CD14-positive monocyte (primary cell): Measurements from ENCODE around the gene ANO4. TPM values are rescaled to one million over a fixed set of nuclear protein-coding genes. Genes with fewer than 3 reads are reported as not detected.

ENCODE experiments used
- DNase-seq, 3 donors: peaks; one replicate each; pipeline ENCODE4 v3.0.0-alpha.2; 2011 to 2022
- H2AFZ ChIP-seq: 2 replicates; pipeline ENCODE4 v1.6.0; 2012; ENCODE audit warnings: mild to moderate bottlenecking, low read depth, low read length, inconsistent platforms; ENCODE audit not compliant: insufficient read depth, poor library complexity, severe bottlenecking
- H3K27ac ChIP-seq, 2 donors: 1 replicate in 1 of 2; 2 replicates in 1 of 2; pipeline ENCODE4 v1.5.1; 2012 to 2013; ENCODE audit warnings: low read length in 2 of 2, control low read depth in 1 of 2, inconsistent platforms in 1 of 2, low read depth in 1 of 2, mild to moderate bottlenecking in 1 of 2
- H3K27me3 ChIP-seq, 2 donors: one replicate each; pipeline versions ENCODE4 v1.6.0 to v1.6.1; 2011 to 2013; ENCODE audit warnings: low read length in 2 of 2; ENCODE audit not compliant: control insufficient read depth in 2 of 2, insufficient read depth in 2 of 2
- H3K36me3 ChIP-seq, 2 donors: replicated peaks in 1 of 2; 1 replicate in 1 of 2; 2 replicates in 1 of 2; pipeline versions ENCODE4 v1.5.1 to v1.6.1; 2012 to 2013; ENCODE audit warnings: low read length in 2 of 2, control low read depth in 1 of 2, inconsistent platforms in 1 of 2, mild to moderate bottlenecking in 1 of 2; ENCODE audit not compliant: insufficient read depth in 2 of 2, control insufficient read depth in 1 of 2
- H3K4me1 ChIP-seq, 2 donors: 1 replicate in 1 of 2; 2 replicates in 1 of 2; pipeline versions ENCODE4 v1.5.1 to v1.6.1; 2012 to 2013; ENCODE audit warnings: low read length in 2 of 2, control low read depth in 1 of 2, inconsistent platforms in 1 of 2, mild to moderate bottlenecking in 1 of 2, moderate library complexity in 1 of 2; ENCODE audit not compliant: insufficient read depth in 2 of 2, control insufficient read depth in 1 of 2
- H3K4me2 ChIP-seq: replicated peaks from 2 replicates; pipeline ENCODE3; 2012; ENCODE audit warnings: low read length, moderate library complexity, mild to moderate bottlenecking; ENCODE audit not compliant: poor library complexity, severe bottlenecking; ENCODE audit errors: extremely low read depth
- H3K4me3 ChIP-seq, 3 experiments: fragments of 200-600 bp in 1 of 3; sonication (generic) in 1 of 3; replicated peaks in 1 of 3; 1 replicate in 2 of 3; 2 replicates in 1 of 3; pipeline ENCODE4 v1.5.1; 2011 to 2013; ENCODE audit warnings: low read length in 3 of 3, mild to moderate bottlenecking in 3 of 3, control low read depth in 2 of 3, low read depth in 2 of 3, inconsistent platforms in 1 of 3, moderate library complexity in 1 of 3
- H3K79me2 ChIP-seq: 2 replicates; pipeline ENCODE4 v1.6.0; 2012; ENCODE audit warnings: mild to moderate bottlenecking, control low read depth, inconsistent platforms, low read length, moderate library complexity; ENCODE audit not compliant: insufficient read depth
- H3K9ac ChIP-seq: 2 replicates; pipeline ENCODE4 v1.6.0; 2017; ENCODE audit warnings: low read length, mild to moderate bottlenecking; ENCODE audit not compliant: insufficient read depth, poor library complexity, severe bottlenecking
- H3K9me3 ChIP-seq, 2 donors: replicated peaks in 1 of 2; 1 replicate in 1 of 2; 2 replicates in 1 of 2; pipeline versions ENCODE4 v1.5.1 to v1.6.1; 2012 to 2013; ENCODE audit warnings: low read length in 2 of 2, control low read depth in 1 of 2; ENCODE audit not compliant: control insufficient read depth in 1 of 2, insufficient read depth in 1 of 2
- H4K20me1 ChIP-seq: 2 replicates; pipeline ENCODE4 v1.6.0; 2012; ENCODE audit warnings: mild to moderate bottlenecking, low read length, control low read depth, moderate library complexity; ENCODE audit not compliant: insufficient read depth
- H3K27ac Mint-ChIP-seq, 7 donors: one replicate each; pipeline ENCODE4 v1.8.0; 2020; ENCODE audit warnings: mild to moderate bottlenecking in 7 of 7, mixed read lengths in 7 of 7, moderate library complexity in 6 of 7, inconsistent platforms in 2 of 7
- H3K27me3 Mint-ChIP-seq, 3 donors: one replicate each; pipeline ENCODE4 v1.8.0; 2021 to 2022; ENCODE audit warnings: low read depth in 3 of 3, mild to moderate bottlenecking in 3 of 3, mixed read lengths in 3 of 3, moderate library complexity in 3 of 3, inconsistent platforms in 1 of 3
- H3K36me3 Mint-ChIP-seq, 2 donors: one replicate each; pipeline ENCODE4 v1.8.0; 2020; ENCODE audit warnings: mixed read lengths in 2 of 2, inconsistent platforms in 1 of 2, mild to moderate bottlenecking in 1 of 2
- H3K4me1 Mint-ChIP-seq: one replicate; pipeline ENCODE4 v1.8.0; 2020; ENCODE audit warnings: mild to moderate bottlenecking, mixed read lengths
- H3K4me3 Mint-ChIP-seq, 2 donors: one replicate each; pipeline ENCODE4 v1.8.0; 2020; ENCODE audit warnings: mild to moderate bottlenecking in 2 of 2, mixed read lengths in 2 of 2, moderate library complexity in 1 of 2
- H3K9me3 Mint-ChIP-seq, 7 donors: one replicate each; pipeline ENCODE4 v1.8.0; 2020 to 2022; ENCODE audit warnings: mixed read lengths in 7 of 7, mild to moderate bottlenecking in 6 of 7, moderate library complexity in 6 of 7, inconsistent platforms in 2 of 7
- CTCF ChIP-seq: fragments of 200-600 bp; IDR thresholded peaks from one replicate; pipeline ENCODE4 v1.8.0; 2022; ENCODE audit warnings: antibody characterized with exemption, mild to moderate bottlenecking
- WGBS: methylation state at CpG from one replicate; pipeline ENCODE4 v1.1.5; 2013; ENCODE audit warnings: missing lambda C conversion rate; ENCODE audit not compliant: insufficient coverage; 5-methylcytosine and 5-hydroxymethylcytosine counted together
- intact Hi-C, 2 donors: fragments of 100-400 bp; cut with micrococcal nuclease; formaldehyde crosslinking; loops; one replicate each; pipeline versions ENCODE4 v1.15.0 to v1.15.1; 2023
- polyA plus RNA-seq, 3 donors: library from polyadenylated mRNA; depleted of rRNA in 1 of 3; unstranded in 2 of 3; stranded (reverse) in 1 of 3; fragments of 300-500 nt in 2 of 3; fragments of >200 nt in 1 of 3; fragmentation: Illumina TruSeq in 2 of 3; gene quantifications; 1 replicate in 2 of 3; 2 replicates in 1 of 3; pipeline ENCODE4 v1.2.3, GENCODE V29; 2012 to 2021

Gene ANO4
- polyA plus RNA-seq, 3 donors: not detected

GRCh38 chr12:100951756-100952155 lies 157.2 kb downstream of the ANO4 start:
- intact Hi-C loops: no loop called here
- no CpG with 5 or more reads among the region's 1 CpG for WGBS

GRCh38 chr12:100953217-100953616 lies 158.6 kb downstream of the ANO4 start:
- no peak for DNase-seq
- Mint-ChIP-seq H3K9me3 (peaks cover 0 to 3% (median 0%) of the 10 kb centered on the region in 7 donors), H3K4me3 (no peak overlapping the region), H3K4me1 (no peaks in the 10 kb centered on the region), H3K27ac (no peak overlapping the region), H3K36me3 (no peaks in the 10 kb centered on the region), H3K27me3 (peaks cover 2% of the 10 kb centered on the region in 3 donors)
- Histone ChIP-seq H3K27me3 (no peaks in the 10 kb centered on the region), H2AFZ (no peak overlapping the region), H3K4me3 (no peak overlapping the region), H3K4me1 (no peaks in the 10 kb centered on the region), H3K4me2 (no peak overlapping the region), H3K9ac (no peak overlapping the region), H3K27ac (no peak overlapping the region), H3K79me2 (no peaks in the 10 kb centered on the region), H3K9me3 (no peaks in the 10 kb centered on the region), H4K20me1 (no peaks in the 10 kb centered on the region), H3K36me3 (no peaks in the 10 kb centered on the region)
- intact Hi-C loops: no loop called here
- TF ChIP-seq CTCF: no peak

More at GRCh38 chr12:100951756-100952155, 157.2 kb downstream of the ANO4 start:
- no peak overlapping the region for H3K9ac ChIP-seq
- H3K27ac Mint-ChIP-seq: no peak overlapping the region
- no peak overlapping the region for H3K4me2 ChIP-seq
- no peaks in the 10 kb centered on the region for H3K9me3 Mint-ChIP-seq
- no peak for DNase-seq
- no peak for TF ChIP-seq CTCF
- H3K27me3 Mint-ChIP-seq: peaks cover 2% of the 10 kb centered on the region in 3 donors
- no peaks in the 10 kb centered on the region for H4K20me1 ChIP-seq
- H3K36me3 ChIP-seq: no peaks in the 10 kb centered on the region
- H2AFZ ChIP-seq: no peak overlapping the region
- H3K4me1 ChIP-seq: no peaks in the 10 kb centered on the region
- no peak overlapping the region for H3K27ac ChIP-seq
- H3K4me1 Mint-ChIP-seq: no peaks in the 10 kb centered on the region
- H3K4me3 ChIP-seq: no peak overlapping the region
- no peaks in the 10 kb centered on the region for H3K9me3 ChIP-seq
- no peaks in the 10 kb centered on the region for H3K36me3 Mint-ChIP-seq
- H3K4me3 Mint-ChIP-seq: no peak overlapping the region
- no peaks in the 10 kb centered on the region for H3K27me3 ChIP-seq
- no peaks in the 10 kb centered on the region for H3K79me2 ChIP-seq
